Stimulated activated naive CD8-positive, alpha-beta T cell treated with anti-CD3 and anti-CD28 coated beads, Interleukin-15, Interleukin-2, amounts not matched to agents 100 U/mL and 50 U/mL, for 24 hours (primary cell): ENCODE results near the gene LCNL1.

Source experiments
- ATAC-seq: fragments of 150-1000 bp; cut with Tn5 transposase; one replicate; pipeline ENCODE4 v1.10.0; 2021
- DNase-seq: peaks from one replicate; pipeline ENCODE4 v3.0.0; 2021

The LCNL1 gene

GRCh38 chr9:136947028-136947891 lies 35.5 kb upstream of the LCNL1 start:
- no peak for ATAC-seq
- peak; percentile 4 for DNase-seq

GRCh38 chr9:136947955-136948510 lies 34.8 kb upstream of the LCNL1 start:
- ATAC-seq: no peak
- peak; percentile 62 for DNase-seq

GRCh38 chr9:136949239-136949816 lies 33.5 kb upstream of the LCNL1 start:
- DNase-seq (no peak), ATAC-seq (no peak)

GRCh38 chr9:136949817-136950655 lies 32.8 kb upstream of the LCNL1 start:
- ATAC-seq (peak; percentile 92), DNase-seq (peak; percentile 97)

- no peak for DNase-seq
- ATAC-seq: no peak
Observed at GRCh38 chr9:136950656-136951276, 32.0 kb upstream of the LCNL1 start.

- DNase-seq (no peak), ATAC-seq (no peak)
Observed at GRCh38 chr9:136951541-136952320, 31.1 kb upstream of the LCNL1 start, which contains the start of gene LCN12. Gene LCN12, plus strand, starts transcription at chr9:136952273. Its CDS starts 55 bp downstream, at chr9:136952328.

- ATAC-seq: no peak
- DNase-seq: no peak
Observed at GRCh38 chr9:136952321-136952850, 30.4 kb upstream of the LCNL1 start.

- ATAC-seq: no peak
- DNase-seq: no peak
Observed at GRCh38 chr9:136952876-136953770, 29.7 kb upstream of the LCNL1 start.

GRCh38 chr9:136953771-136954269 lies 29.0 kb upstream of the LCNL1 start:
- no peak for DNase-seq

GRCh38 chr9:136954270-136955083 lies 28.3 kb upstream of the LCNL1 start:
- DNase-seq: no peak
- no peak for ATAC-seq

More at GRCh38 chr9:136953771-136954269, 29.0 kb upstream of the LCNL1 start:
- ATAC-seq: no peak

GRCh38 chr9:136955202-136955942 lies 27.4 kb upstream of the LCNL1 start:
- no peak for DNase-seq
- no peak for ATAC-seq

- no peak for DNase-seq
- no peak for ATAC-seq
Observed at GRCh38 chr9:136955943-136956335, 26.9 kb upstream of the LCNL1 start.

GRCh38 chr9:136956604-136957003 lies 26.2 kb upstream of the LCNL1 start:
- ATAC-seq (no peak), DNase-seq (no peak)

- ATAC-seq (no peak), DNase-seq (no peak)
Observed at GRCh38 chr9:136957461-136957860, 25.3 kb upstream of the LCNL1 start.

GRCh38 chr9:136957901-136958300 lies 24.9 kb upstream of the LCNL1 start:
- DNase-seq (no peak), ATAC-seq (no peak)

GRCh38 chr9:136958473-136958872 lies 24.3 kb upstream of the LCNL1 start:
- DNase-seq: no peak
- no peak for ATAC-seq

- DNase-seq (no peak), ATAC-seq (no peak)
Observed at GRCh38 chr9:136958898-136959850, 23.6 kb upstream of the LCNL1 start.
